Esophagus muscularis mucosa (tissue), 3 donors: ENCODE data around the gene TUFT1.

Experiments
- CTCF ChIP-seq, 3 experiments: fragments of 200-600 bp in 2 of 3; fragments of 450-650 bp in 1 of 3; sonication (generic) in 2 of 3; IDR thresholded peaks; one replicate each; pipeline ENCODE4 v1.5.1; 2017 to 2019; ENCODE audit warnings: antibody characterized with exemption in 3 of 3, mild to moderate bottlenecking in 2 of 3, moderate library complexity in 1 of 3
- POLR2AphosphoS5 ChIP-seq, 2 donors: sonication (generic); formaldehyde crosslinking; IDR thresholded peaks; one replicate each; pipeline ENCODE4 v1.6.1; 2017; ENCODE audit warnings: antibody characterized with exemption in 2 of 2

GRCh38 chr1:151606857-151607256 lies 66.7 kb downstream of the TUFT1 start:
- TF ChIP-seq CTCF (IDR thresholded peaks at IDR 0.05): no peak
- TF ChIP-seq POLR2AphosphoS5 (IDR thresholded peaks at IDR 0.05): no peak
